ENCODE data around the gene KAZN.

GRCh38 chr1:14774988-14775387 is 176.5 kb downstream of the KAZN start:
- TF ChIP-seq CTCF (IDR thresholded peaks at IDR 0.05; ENCODE audit: poor library complexity, severe bottlenecking) = no peak
- TF ChIP-seq EZH2 (IDR thresholded peaks at IDR 0.05; ENCODE audit: borderline replicate concordance, insufficient read depth, low read length, poor library complexity, severe bottlenecking) = no peak
- no peak for TF ChIP-seq EP300 (conservative IDR thresholded peaks at IDR 0.05; ENCODE audit: poor library complexity, severe bottlenecking)
- no peak for TF ChIP-seq REST (IDR thresholded peaks at IDR 0.05; ENCODE audit: borderline replicate concordance)
- no peak for TF ChIP-seq POLR2AphosphoS5 (IDR thresholded peaks at IDR 0.05)
- no peak for TF ChIP-seq RAD21 (conservative IDR thresholded peaks at IDR 0.05)
